HepG2 (cell line): ENCODE measurements around the gene SMC1B. TPM values are rescaled to one million over a fixed set of nuclear protein-coding genes. Genes with fewer than 3 reads are reported as not detected.

Experiments
- CHCHD3 ChIP-seq: sonication (generic); formaldehyde crosslinking; IDR thresholded peaks from 2 replicates; pipeline ENCODE4 v1.8.0; 2022; ENCODE audit warnings: mild to moderate bottlenecking, missing genetic modification reagents, moderate library complexity
- FLYWCH1 ChIP-seq: sonication (generic); formaldehyde crosslinking; IDR thresholded peaks from 2 replicates; pipeline ENCODE4 v1.8.1; 2023; ENCODE audit warnings: mild to moderate bottlenecking, missing genetic modification reagents
- FOXJ3 ChIP-seq: sonication (generic); formaldehyde crosslinking; IDR thresholded peaks from 2 replicates; pipeline ENCODE4 v1.4.0; 2020; ENCODE audit warnings: missing genetic modification reagents, mild to moderate bottlenecking, borderline replicate concordance
- ISX ChIP-seq: sonication (generic); formaldehyde crosslinking; conservative IDR thresholded peaks from 2 replicates; pipeline ENCODE4 v1.5.0; 2020; ENCODE audit warnings: missing genetic modification reagents
- MBD4 ChIP-seq: IDR thresholded peaks from 2 replicates; pipeline ENCODE4 v1.6.1; 2012; ENCODE audit warnings: low read length, inconsistent platforms, borderline replicate concordance
- MBNL3 ChIP-seq: fragments of 250-450 bp; sonication (Bioruptor Pico); conservative IDR thresholded peaks from 2 replicates; pipeline ENCODE4 v1.8.0; 2022; ENCODE audit warnings: mild to moderate bottlenecking, inconsistent platforms
- MED1 ChIP-seq: sonication (generic); formaldehyde crosslinking; IDR thresholded peaks from 2 replicates; pipeline ENCODE4 v1.4.0; 2020; ENCODE audit warnings: missing genetic modification reagents
- NR0B2 ChIP-seq: sonication (generic); formaldehyde crosslinking; IDR thresholded peaks from 2 replicates; pipeline ENCODE4 v1.4.0; 2020; ENCODE audit warnings: mild to moderate bottlenecking, missing genetic modification reagents
- PHF5A ChIP-seq: IDR thresholded peaks from one replicate; pipeline ENCODE4 v1.6.1; 2018; ENCODE audit warnings: low read depth, missing genetic modification reagents; ENCODE audit not compliant: unreplicated experiment
- REL ChIP-seq: sonication (generic); formaldehyde crosslinking; conservative IDR thresholded peaks from 2 replicates; pipeline ENCODE4 v1.8.0; 2022; ENCODE audit warnings: mild to moderate bottlenecking, missing genetic modification reagents, moderate library complexity
- SMAD1 ChIP-seq: sonication (generic); formaldehyde crosslinking; IDR thresholded peaks from 2 replicates; pipeline ENCODE4 v1.4.0; 2020; ENCODE audit warnings: missing genetic modification reagents, low read depth, mild to moderate bottlenecking, borderline replicate concordance
- TAF15 ChIP-seq: fragments of 200-400 bp; formaldehyde crosslinking; IDR thresholded peaks from one replicate; pipeline ENCODE4 v1.6.1; 2018; ENCODE audit warnings: mild to moderate bottlenecking, low read depth, low read length; ENCODE audit not compliant: poor library complexity, severe bottlenecking
- THAP11 ChIP-seq: IDR thresholded peaks from 2 replicates; pipeline ENCODE4 v1.6.1; 2016; ENCODE audit warnings: missing biosample characterization, missing genetic modification reagents
- ZBTB2 ChIP-seq: sonication (generic); formaldehyde crosslinking; IDR thresholded peaks from 2 replicates; pipeline ENCODE4 v1.8.0; 2022; ENCODE audit warnings: low read depth, missing genetic modification reagents
- ZBTB25 ChIP-seq: IDR thresholded peaks from 2 replicates; pipeline ENCODE4 v1.6.1; 2018; ENCODE audit warnings: missing genetic modification reagents
- ZBTB37 ChIP-seq: sonication (generic); formaldehyde crosslinking; IDR thresholded peaks from 2 replicates; pipeline ENCODE4 v1.4.0; 2020; ENCODE audit warnings: mild to moderate bottlenecking, missing genetic modification reagents
- ZBTB8A ChIP-seq: sonication (generic); formaldehyde crosslinking; IDR thresholded peaks from 2 replicates; pipeline ENCODE4 v1.4.0; 2020; ENCODE audit warnings: mild to moderate bottlenecking, low read depth, missing genetic modification reagents, borderline replicate concordance
- ZFP36L2 ChIP-seq: sonication (generic); formaldehyde crosslinking; IDR thresholded peaks from 2 replicates; pipeline ENCODE4 v1.4.0; 2020; ENCODE audit warnings: missing genetic modification reagents
- ZFP90 ChIP-seq: sonication (generic); formaldehyde crosslinking; IDR thresholded peaks from 2 replicates; pipeline ENCODE4 v1.8.0; 2022; ENCODE audit warnings: missing genetic modification reagents, mild to moderate bottlenecking, inconsistent platforms, borderline replicate concordance
- ZNF225 ChIP-seq: sonication (generic); formaldehyde crosslinking; IDR thresholded peaks from 2 replicates; pipeline ENCODE4 v1.4.0; 2020; ENCODE audit warnings: mild to moderate bottlenecking, missing genetic modification reagents
- ZNF430 ChIP-seq: sonication (generic); formaldehyde crosslinking; IDR thresholded peaks from 2 replicates; pipeline ENCODE4 v1.9.0; 2021; ENCODE audit warnings: mild to moderate bottlenecking, missing genetic modification reagents
- ZNF503 ChIP-seq: sonication (generic); formaldehyde crosslinking; IDR thresholded peaks from 2 replicates; pipeline ENCODE4 v1.4.0; 2020; ENCODE audit warnings: missing genetic modification reagents
- ZNF766 ChIP-seq: sonication (generic); formaldehyde crosslinking; IDR thresholded peaks from 2 replicates; pipeline ENCODE4 v1.5.0; 2020; ENCODE audit warnings: missing genetic modification reagents, borderline replicate concordance
- ZSCAN30 ChIP-seq: sonication (generic); formaldehyde crosslinking; IDR thresholded peaks from 2 replicates; pipeline ENCODE4 v1.5.0; 2020; ENCODE audit warnings: mild to moderate bottlenecking, missing genetic modification reagents
- polyA plus RNA-seq, 8 experiments: library from polyadenylated mRNA; depleted of rRNA in 3 of 8; stranded (reverse) in 7 of 8; unstranded in 1 of 8; fragments of >200 nt; fragmentation: Illumina TruSeq in 4 of 8; extraction: Trizol in 4 of 8; gene quantifications; 2 replicates each; pipeline versions ENCODE4 v1.2.1 to v1.2.3, GENCODE V29; 2011 to 2016; ENCODE audit warnings: low read depth in 4 of 8, missing spikeins in 1 of 8, mixed read lengths in 1 of 8; ENCODE audit not compliant: insufficient read depth in 1 of 8
- total RNA-seq, 5 experiments: library from RNA; depleted of rRNA; stranded (reverse); fragments of >200 nt; fragmentation: Illumina TruSeq; extraction: Trizol; gene quantifications; 2 replicates each; pipeline ENCODE4 v1.2.3, GENCODE V29; 2016; ENCODE audit warnings: low read depth in 1 of 5

The SMC1B gene
- total and polyA plus RNA-seq, 2 of the 13 experiments (the other 11 are each of a cell fraction or from before 2014, with no cell fraction given), result not detected

- TF ChIP-seq ZBTB37 (CRISPR knock-in tag), result no peak
- TF ChIP-seq ZFP90 (CRISPR knock-in tag), result peak; percentile 85; the same call in 1 of the 2 replicates
- TF ChIP-seq ISX, result no peak
- TF ChIP-seq MBNL3 (CRISPR knock-in tag), result no peak
- TF ChIP-seq FOXJ3 (CRISPR knock-in tag), result no peak
- no peak for TF ChIP-seq ZNF430 (CRISPR knock-in tag)
- peak; percentile 79; the same call in 1 of the 2 replicates for TF ChIP-seq NR0B2 (CRISPR knock-in tag)
- peak; percentile 88 for TF ChIP-seq ZBTB2 (CRISPR knock-in tag)
- no peak for TF ChIP-seq FLYWCH1 (CRISPR knock-in tag)
- no peak for TF ChIP-seq REL (CRISPR knock-in tag)
- peak; percentile 69 for TF ChIP-seq MED1 (CRISPR knock-in tag)
- peak; percentile 87 for TF ChIP-seq THAP11 (CRISPR knock-in tag)
- TF ChIP-seq ZNF503 (CRISPR knock-in tag), result peak; percentile 68; the same call in 1 of the 2 replicates
- TF ChIP-seq ZNF225 (CRISPR knock-in tag), result no peak; the same call in 1 of the 2 replicates
- TF ChIP-seq ZSCAN30 (CRISPR knock-in tag), result no peak
- no peak; the same call in 1 of the 2 replicates for TF ChIP-seq SMAD1 (CRISPR knock-in tag)
- no peak; the same call in none of the 2 replicates for TF ChIP-seq ZBTB25 (CRISPR knock-in tag)
- TF ChIP-seq MBD4, result no peak
- TF ChIP-seq ZFP36L2, result no peak
- no peak for TF ChIP-seq PHF5A (CRISPR knock-in tag)
- no peak for TF ChIP-seq ZBTB8A
- TF ChIP-seq CHCHD3, result no peak
- TF ChIP-seq TAF15, result no peak
- TF ChIP-seq ZNF766, result 0 out of 2 replicates have a peak, but pooled peaks have one; percentile 53
Observed at GRCh38 chr22:45309422-45310227, 103.8 kb downstream of the SMC1B start, which contains the start of gene FAM118A (continued).
